Measurements from ENCODE around the gene C1orf116. TPM values are rescaled to one million over a fixed set of nuclear protein-coding genes. Genes with fewer than 3 reads are reported as not detected.
A peak's percentile ranks its signal among the peaks of the same experiment; 100 is the strongest.

C1orf116 gene
- total and polyA plus RNA-seq, 4 donors = 0.27 to 0.79 (median 0.46) TPM

GRCh38 chr1:207049974-207050391 lies 17.4 kb upstream of the C1orf116 start:
- no peak for TF ChIP-seq YY1 (IDR thresholded peaks at IDR 0.05)
- TF ChIP-seq RAD21 (IDR thresholded peaks at IDR 0.05) = peak; percentile 73 to 74
- peak; percentile 68 for TF ChIP-seq CTCF (IDR thresholded peaks at IDR 0.05; ENCODE audit: low read depth, low read length, missing input control)
- no peaks in the 10 kb centered on the region for H3K27me3 ChIP-seq (ENCODE audit: control insufficient read depth in 4 of 4, insufficient read depth in 4 of 4, low read length in 3 of 4)
- H3K36me3 ChIP-seq (ENCODE audit: control insufficient read depth in 4 of 4, insufficient read depth in 3 of 4, low read depth in 1 of 4, low read length in 3 of 4) = peaks cover 0 to 19% (median 3%) of the 10 kb centered on the region in 4 donors
- WGBS = 0% methylated on average over 6 of the region's 6 CpGs
- no peaks in the 10 kb centered on the region for H3K9me3 ChIP-seq (ENCODE audit: control insufficient read depth in 4 of 4, low read length in 3 of 4)
- H3K4me1 ChIP-seq (ENCODE audit: control insufficient read depth in 4 of 4, insufficient read depth in 4 of 4, low read length in 3 of 4) = peaks cover 1 to 39% (median 12%) of the 10 kb centered on the region in 4 donors
- peak overlapping the region; percentile 81 to 95 for H3K9ac ChIP-seq (ENCODE audit: low read depth in 1 of 2, low read length in 2 of 2)
- H3K27ac ChIP-seq (ENCODE audit: low read depth in 1 of 2, low read length in 2 of 2) = peak overlapping the region; percentile 81 to 82
- DNase-seq (ENCODE audit: low spot score) = peak; percentile 45
- peak overlapping the region; percentile 78 to 99 (median 84) for H3K4me3 ChIP-seq (ENCODE audit: low read depth in 1 of 3, low read length in 3 of 3)

- H3K4me1 ChIP-seq (ENCODE audit: control insufficient read depth in 4 of 4, insufficient read depth in 4 of 4, low read length in 3 of 4) = peaks cover 1 to 39% (median 12%) of the 10 kb centered on the region in 4 donors
Measured at GRCh38 chr1:207049514-207049913, 17.0 kb upstream of the C1orf116 start.

More at GRCh38 chr1:207049514-207049913, 17.0 kb upstream of the C1orf116 start:
- no peaks in the 10 kb centered on the region for H3K9me3 ChIP-seq (ENCODE audit: control insufficient read depth in 4 of 4, low read length in 3 of 4)
- 46% methylated on average over 8 of the region's 8 CpGs for WGBS
- H3K9ac ChIP-seq (ENCODE audit: low read depth in 1 of 2, low read length in 2 of 2) = peak overlapping the region; percentile 8 to 95
- TF ChIP-seq NR2F2 (IDR thresholded peaks at IDR 0.05) (no peak), TAF1 (conservative IDR thresholded peaks at IDR 0.05) (no peak), JUND (IDR thresholded peaks at IDR 0.05) (no peak), ZBTB33 (IDR thresholded peaks at IDR 0.05) (no peak), GABPA (IDR thresholded peaks at IDR 0.05 in 1 of 2, conservative IDR thresholded peaks at IDR 0.05 in 1 of 2) (no peak), MAX (IDR thresholded peaks at IDR 0.05) (no peak), CTCF (IDR thresholded peaks at IDR 0.05; ENCODE audit: low read depth, low read length, missing input control) (no peak), FOXA1 (IDR thresholded peaks at IDR 0.05) (no peak), HNF4G (IDR thresholded peaks at IDR 0.05) (no peak), EGR1 (IDR thresholded peaks at IDR 0.05; ENCODE audit: low read depth in 2 of 2) (no peak), RXRA (IDR thresholded peaks at IDR 0.05) (no peak), HNF4A (conservative IDR thresholded peaks at IDR 0.05) (no peak), RAD21 (IDR thresholded peaks at IDR 0.05) (no peak), FOXA2 (IDR thresholded peaks at IDR 0.05) (no peak), REST (IDR thresholded peaks at IDR 0.05) (no peak), SP1 (IDR thresholded peaks at IDR 0.05) (no peak)
- DNase-seq (ENCODE audit: low spot score) = peak; percentile 34
- no peak overlapping the region for H3K27ac ChIP-seq (ENCODE audit: low read depth in 1 of 2, low read length in 2 of 2)
- H3K4me3 ChIP-seq (ENCODE audit: low read depth in 1 of 3, low read length in 3 of 3) = peak overlapping the region in 1 of 3 donors; percentile 99
- no peaks in the 10 kb centered on the region for H3K27me3 ChIP-seq (ENCODE audit: control insufficient read depth in 4 of 4, insufficient read depth in 4 of 4, low read length in 3 of 4)
- peaks cover 0 to 19% (median 3%) of the 10 kb centered on the region in 4 donors for H3K36me3 ChIP-seq (ENCODE audit: control insufficient read depth in 4 of 4, insufficient read depth in 3 of 4, low read depth in 1 of 4, low read length in 3 of 4)
